Measurements from ENCODE around the gene KIAA1549.

GRCh38 chr7:138945154-138945553, 36.0 kb downstream of the KIAA1549 start:
- TF ChIP-seq ZNF426 (tag by site-specific recombination; IDR thresholded peaks at IDR 0.05): no peak
- no peak for TF ChIP-seq ZNF530 (tag by site-specific recombination; IDR thresholded peaks at IDR 0.05; ENCODE audit: low read depth)
- no peak for TF ChIP-seq ZBTB1 (tag by site-specific recombination; IDR thresholded peaks at IDR 0.05)
- no peak for TF ChIP-seq CTCF (tag by site-specific recombination; IDR thresholded peaks at IDR 0.05)
- no peak for TF ChIP-seq ZNF335 (tag by site-specific recombination; conservative IDR thresholded peaks at IDR 0.05)
- TF ChIP-seq ZNF114 (tag by site-specific recombination; IDR thresholded peaks at IDR 0.05): no peak
- no peak for TF ChIP-seq ZNF341 (tag by site-specific recombination; IDR thresholded peaks at IDR 0.05; ENCODE audit: low read depth)
- no peak for TF ChIP-seq REST (tag by site-specific recombination; IDR thresholded peaks at IDR 0.05)
- TF ChIP-seq TCF7L2 (IDR thresholded peaks at IDR 0.05; ENCODE audit: borderline replicate concordance, low read depth, low read length): no peak
- no peak for TF ChIP-seq ZNF48 (tag by site-specific recombination; IDR thresholded peaks at IDR 0.05)
- TF ChIP-seq ZBTB7A (tag by site-specific recombination; IDR thresholded peaks at IDR 0.05; ENCODE audit: low read depth): no peak
